Fibroblast of mammary gland (primary cell): Measurements from ENCODE around the gene PSTPIP1.

Experiments used
- DNase-seq: peaks from one replicate; pipeline ENCODE4 v3.0.0-alpha.2; 2010; ENCODE audit warnings: low read depth
- H3K4me3 ChIP-seq: 2 replicates; pipeline ENCODE4 v1.5.1; 2011; ENCODE audit warnings: low read depth, mild to moderate bottlenecking, low read length, moderate library complexity; ENCODE audit not compliant: control insufficient read depth
- TF ChIP-seq, protein P1 (sequence below): conservative IDR thresholded peaks from 2 replicates; pipeline ENCODE4 v1.5.1; 2011; ENCODE audit warnings: low read depth, low read length, inconsistent platforms; ENCODE audit not compliant: control insufficient read depth, insufficient read depth

The PSTPIP1 gene

DNA sequence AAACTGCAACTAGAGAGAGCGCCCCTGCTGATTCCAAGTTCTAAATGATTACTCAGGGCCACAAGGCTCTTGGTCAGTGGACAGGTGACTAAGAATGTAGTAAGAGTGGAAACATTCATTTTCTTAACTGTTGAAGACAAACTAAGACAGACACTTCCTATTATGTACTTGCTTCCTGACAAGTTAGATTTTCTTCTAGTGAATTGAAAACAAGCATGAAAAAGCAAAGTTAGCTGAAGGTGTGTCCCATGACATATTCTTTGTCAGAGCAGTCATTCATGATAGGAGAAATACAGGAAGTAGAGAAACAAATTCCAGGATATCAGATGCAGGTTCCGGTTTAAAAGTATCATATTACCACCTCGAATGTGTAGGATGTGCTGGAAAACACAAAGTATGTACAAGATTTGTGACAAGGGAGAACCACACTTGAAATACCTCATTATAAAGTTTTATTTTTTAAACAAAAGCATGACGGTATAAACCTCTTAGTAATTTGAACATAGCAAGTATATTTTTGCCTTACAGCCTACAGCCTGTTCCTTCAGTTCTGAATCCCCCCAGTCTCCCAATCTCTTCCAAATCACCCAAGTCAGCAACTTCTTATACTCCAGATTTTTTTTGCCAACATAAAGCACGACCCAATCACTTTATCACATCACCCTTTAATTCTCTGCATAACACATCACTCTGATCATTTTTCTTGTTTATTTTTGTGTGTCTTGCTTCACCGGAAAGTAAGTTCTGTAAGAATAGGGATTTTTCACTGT is 69.8 kb downstream of the PSTPIP1 start:
- TF ChIP-seq, protein P1, sequence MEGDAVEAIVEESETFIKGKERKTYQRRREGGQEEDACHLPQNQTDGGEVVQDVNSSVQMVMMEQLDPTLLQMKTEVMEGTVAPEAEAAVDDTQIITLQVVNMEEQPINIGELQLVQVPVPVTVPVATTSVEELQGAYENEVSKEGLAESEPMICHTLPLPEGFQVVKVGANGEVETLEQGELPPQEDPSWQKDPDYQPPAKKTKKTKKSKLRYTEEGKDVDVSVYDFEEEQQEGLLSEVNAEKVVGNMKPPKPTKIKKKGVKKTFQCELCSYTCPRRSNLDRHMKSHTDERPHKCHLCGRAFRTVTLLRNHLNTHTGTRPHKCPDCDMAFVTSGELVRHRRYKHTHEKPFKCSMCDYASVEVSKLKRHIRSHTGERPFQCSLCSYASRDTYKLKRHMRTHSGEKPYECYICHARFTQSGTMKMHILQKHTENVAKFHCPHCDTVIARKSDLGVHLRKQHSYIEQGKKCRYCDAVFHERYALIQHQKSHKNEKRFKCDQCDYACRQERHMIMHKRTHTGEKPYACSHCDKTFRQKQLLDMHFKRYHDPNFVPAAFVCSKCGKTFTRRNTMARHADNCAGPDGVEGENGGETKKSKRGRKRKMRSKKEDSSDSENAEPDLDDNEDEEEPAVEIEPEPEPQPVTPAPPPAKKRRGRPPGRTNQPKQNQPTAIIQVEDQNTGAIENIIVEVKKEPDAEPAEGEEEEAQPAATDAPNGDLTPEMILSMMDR = no peak
- DNase-seq = peak; percentile 73
- no peak overlapping the region for H3K4me3 ChIP-seq

DNA sequence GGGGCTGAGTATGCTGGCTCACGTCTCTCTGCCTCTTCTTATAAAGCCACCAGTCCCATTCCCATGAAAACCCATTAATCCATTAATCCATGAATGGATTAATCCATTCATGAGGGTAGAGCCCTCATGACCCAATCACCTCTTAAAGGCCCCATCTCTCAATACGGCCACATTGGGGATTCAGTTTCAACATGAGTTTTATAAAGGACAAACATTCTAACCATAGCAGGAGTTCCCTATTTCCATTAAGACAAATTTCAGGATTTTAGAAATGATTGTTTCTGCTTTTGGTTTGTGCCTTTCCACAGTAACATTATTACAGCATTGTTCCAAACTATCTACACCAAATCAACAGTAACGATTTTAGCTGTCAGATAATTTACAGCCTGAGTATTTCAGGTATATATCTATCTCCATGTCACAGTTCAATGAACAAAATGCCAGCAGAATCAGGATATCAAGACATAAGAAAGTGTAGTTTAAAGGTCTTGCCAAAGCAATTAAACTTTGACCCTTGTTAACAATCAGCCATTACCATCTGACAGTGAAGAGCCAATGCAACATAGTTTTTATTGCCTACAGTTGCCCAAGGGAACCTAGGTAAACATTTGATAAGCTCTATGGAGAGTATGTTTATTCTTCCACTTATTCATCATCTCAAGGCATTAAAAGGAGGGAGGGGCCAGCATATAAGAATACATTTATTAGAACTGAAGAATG is 72.2 kb downstream of the PSTPIP1 start:
- H3K4me3 ChIP-seq = no peak overlapping the region
- no peak for DNase-seq
- TF ChIP-seq, protein P1 = no peak

DNA sequence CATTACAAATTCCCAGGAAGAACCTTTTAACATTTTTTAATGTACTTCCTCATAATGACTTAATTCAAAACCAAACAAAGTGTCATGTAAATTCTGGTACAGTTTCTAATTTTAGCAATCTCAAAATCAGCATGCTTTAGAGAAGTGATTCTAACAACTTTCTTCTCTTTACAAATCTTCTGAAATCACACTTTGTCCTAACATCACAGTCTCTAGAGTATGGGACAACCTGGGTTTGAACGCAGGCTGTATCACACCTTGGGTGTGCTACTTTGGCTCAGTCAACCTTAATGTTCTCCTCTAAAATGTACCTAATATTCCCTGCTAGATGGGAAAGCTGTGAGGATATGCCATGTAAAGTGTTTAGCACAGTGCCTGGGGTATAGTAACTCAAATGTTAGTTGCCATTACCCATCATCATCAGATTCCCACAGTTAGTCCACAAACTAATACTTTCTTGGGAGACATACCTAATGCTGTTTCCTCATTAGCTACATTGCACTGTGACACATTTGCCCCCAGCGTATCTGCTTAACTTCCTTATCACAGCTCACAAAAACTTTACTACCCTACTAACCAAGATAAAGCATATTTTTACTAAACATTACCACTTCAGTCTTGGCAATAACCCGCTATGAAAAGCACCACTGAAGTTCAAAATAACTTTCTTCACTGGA is 72.9 kb downstream of the PSTPIP1 start:
- DNase-seq = no peak
- no peak overlapping the region for H3K4me3 ChIP-seq
- TF ChIP-seq, protein P1 = no peak

DNA sequence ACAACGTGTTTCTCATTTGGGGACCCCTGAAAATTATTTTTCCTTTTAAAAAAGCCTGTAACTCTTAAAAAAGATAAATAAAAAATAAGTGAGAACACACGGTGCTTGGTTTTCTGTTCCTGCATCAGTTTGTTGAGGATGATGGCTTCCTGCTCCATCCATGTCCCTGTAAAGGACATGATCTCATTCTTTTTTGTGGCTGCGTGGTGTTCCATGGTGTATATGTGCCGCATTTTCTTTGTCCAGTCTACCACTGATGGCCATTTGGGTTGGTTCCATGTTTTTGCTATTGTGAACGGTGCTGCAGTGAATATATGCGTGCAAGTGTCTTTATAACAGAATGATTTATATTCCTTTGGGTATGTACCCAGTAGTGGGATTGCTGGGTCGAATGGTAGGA is 73.7 kb downstream of the PSTPIP1 start:
- no peak overlapping the region for H3K4me3 ChIP-seq
- TF ChIP-seq, protein P1 = no peak
- no peak for DNase-seq

DNA sequence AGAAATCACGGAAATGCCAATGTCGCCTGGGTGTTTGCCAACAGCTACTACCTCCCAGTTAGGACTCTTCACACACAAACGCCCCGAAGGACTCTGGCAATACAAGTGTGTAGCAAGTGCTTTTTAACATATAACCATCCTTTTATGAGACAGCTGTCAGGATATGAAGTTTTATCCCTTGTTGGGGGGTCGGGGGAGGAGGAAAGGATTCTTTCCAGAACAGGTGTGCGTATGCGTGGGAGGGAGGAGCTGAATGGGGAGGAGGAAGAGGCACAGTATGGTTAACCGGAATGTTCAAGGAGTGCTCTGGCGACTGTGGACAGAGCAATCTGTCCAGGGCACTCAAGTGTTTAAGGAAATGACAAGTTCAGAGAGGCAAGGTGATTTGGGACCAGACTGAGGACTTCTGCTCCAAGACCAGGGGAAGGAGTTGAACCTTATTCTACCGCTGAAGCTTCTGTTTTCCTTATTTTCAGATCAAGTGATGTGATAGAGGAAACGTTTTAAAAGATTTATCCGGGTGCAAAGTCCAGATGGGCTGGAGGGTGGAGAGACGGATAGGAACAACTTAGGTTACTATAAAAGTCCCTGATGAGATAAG is 74.7 kb downstream of the PSTPIP1 start:
- TF ChIP-seq, protein P1 = no peak
- H3K4me3 ChIP-seq = peak overlapping the region; percentile 73
- DNase-seq = no peak

DNA sequence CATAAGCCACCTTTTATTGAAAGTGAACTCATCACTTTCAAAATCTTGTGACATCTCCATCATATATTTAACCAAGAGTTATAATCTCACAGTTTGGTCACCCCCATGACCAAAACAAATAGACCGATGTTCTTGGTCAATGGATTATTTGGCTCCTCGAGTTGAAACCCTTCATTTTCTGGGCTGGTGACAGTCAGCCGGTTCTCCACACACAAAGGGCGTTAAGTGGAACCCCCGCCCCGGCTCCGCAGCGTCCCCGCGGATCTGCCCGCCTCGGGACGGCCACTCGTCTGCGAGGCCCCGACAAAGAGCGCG is 75.2 kb downstream of the PSTPIP1 start:
- TF ChIP-seq, protein P1 = no peak
- DNase-seq = no peak
- peak overlapping the region; percentile 73 for H3K4me3 ChIP-seq
